Colonic mucosa (tissue), 4 donors: Measurements from ENCODE around the gene MCAT. TPM values are rescaled to one million over a fixed set of nuclear protein-coding genes. Genes with fewer than 3 reads are reported as not detected.

Experiments used
- DNase-seq: peaks from one replicate; pipeline ENCODE4 v3.0.0-alpha.2; 2020
- H3K27ac ChIP-seq: fragments of 200-600 bp; one replicate; pipeline ENCODE4 v1.8.0; 2021
- H3K27me3 ChIP-seq: fragments of 200-600 bp; one replicate; pipeline ENCODE4 v1.8.0; 2021
- H3K36me3 ChIP-seq: fragments of 200-600 bp; one replicate; pipeline ENCODE4 v1.8.0; 2021
- H3K4me1 ChIP-seq: fragments of 200-600 bp; one replicate; pipeline ENCODE4 v1.8.0; 2021; ENCODE audit warnings: mild to moderate bottlenecking
- H3K4me3 ChIP-seq: fragments of 200-600 bp; one replicate; pipeline ENCODE4 v1.8.0; 2021
- H3K9ac ChIP-seq, 2 donors: one replicate each; pipeline ENCODE4 v1.7.0; 2013; ENCODE audit warnings: control low read depth in 2 of 2, low read depth in 2 of 2, low read length in 2 of 2
- H3K9me3 ChIP-seq: fragments of 200-600 bp; one replicate; pipeline ENCODE4 v1.8.0; 2021
- intact Hi-C: fragments of 100-400 bp; cut with DNase I; formaldehyde crosslinking; loops from one replicate; pipeline ENCODE4 v1.14.1; 2022
- total RNA-seq, 2 donors: library from RNA; stranded (reverse); fragmentation: NEBNext Ultra II Directional in 1 of 2; extraction: Animal tissue kit (Norgen Biotek cat#: 25700) in 1 of 2; gene quantifications; one replicate each; pipeline ENCODE4 v1.2.1, GENCODE V29; 2021
- TF ChIP-seq, protein P1 (sequence below): fragments of 200-600 bp; IDR thresholded peaks from one replicate; pipeline ENCODE4 v1.8.0; 2022; ENCODE audit warnings: antibody characterized with exemption, mild to moderate bottlenecking
- donor health status: healthy.
- donor health status: DM: no; HTN: no; CAD: no.
- donor health status: DM: no; HTN: no; CAD: no.

The MCAT gene
- total RNA-seq, 2 donors from 2014 or later: 17.9 to 35.1 TPM

- H3K9me3 ChIP-seq: no peaks in the 10 kb centered on the region
- H3K4me3 ChIP-seq: no peak overlapping the region
- no peaks in the 10 kb centered on the region for H3K36me3 ChIP-seq
- intact Hi-C loops: no loop called here
- H3K27me3 ChIP-seq: no peaks in the 10 kb centered on the region
- H3K4me1 ChIP-seq: no peaks in the 10 kb centered on the region
- H3K27ac ChIP-seq: no peak overlapping the region
- DNase-seq: no peak
- TF ChIP-seq, protein P1, sequence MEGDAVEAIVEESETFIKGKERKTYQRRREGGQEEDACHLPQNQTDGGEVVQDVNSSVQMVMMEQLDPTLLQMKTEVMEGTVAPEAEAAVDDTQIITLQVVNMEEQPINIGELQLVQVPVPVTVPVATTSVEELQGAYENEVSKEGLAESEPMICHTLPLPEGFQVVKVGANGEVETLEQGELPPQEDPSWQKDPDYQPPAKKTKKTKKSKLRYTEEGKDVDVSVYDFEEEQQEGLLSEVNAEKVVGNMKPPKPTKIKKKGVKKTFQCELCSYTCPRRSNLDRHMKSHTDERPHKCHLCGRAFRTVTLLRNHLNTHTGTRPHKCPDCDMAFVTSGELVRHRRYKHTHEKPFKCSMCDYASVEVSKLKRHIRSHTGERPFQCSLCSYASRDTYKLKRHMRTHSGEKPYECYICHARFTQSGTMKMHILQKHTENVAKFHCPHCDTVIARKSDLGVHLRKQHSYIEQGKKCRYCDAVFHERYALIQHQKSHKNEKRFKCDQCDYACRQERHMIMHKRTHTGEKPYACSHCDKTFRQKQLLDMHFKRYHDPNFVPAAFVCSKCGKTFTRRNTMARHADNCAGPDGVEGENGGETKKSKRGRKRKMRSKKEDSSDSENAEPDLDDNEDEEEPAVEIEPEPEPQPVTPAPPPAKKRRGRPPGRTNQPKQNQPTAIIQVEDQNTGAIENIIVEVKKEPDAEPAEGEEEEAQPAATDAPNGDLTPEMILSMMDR: no peak
- H3K9ac ChIP-seq: no peak overlapping the region
Observed at GRCh38 chr22:43167001-43167589, 23.9 kb upstream of the MCAT start.

GRCh38 chr22:43166132-43166930, 23.1 kb upstream of the MCAT start:
- TF ChIP-seq, protein P1: no peak
- Histone ChIP-seq H3K9ac (no peak overlapping the region), H3K27ac (no peak overlapping the region), H3K4me1 (no peaks in the 10 kb centered on the region), H3K27me3 (no peaks in the 10 kb centered on the region), H3K36me3 (no peaks in the 10 kb centered on the region), H3K9me3 (no peaks in the 10 kb centered on the region), H3K4me3 (no peak overlapping the region)
- DNase-seq: no peak
- intact Hi-C loops: no loop called here

DNA sequence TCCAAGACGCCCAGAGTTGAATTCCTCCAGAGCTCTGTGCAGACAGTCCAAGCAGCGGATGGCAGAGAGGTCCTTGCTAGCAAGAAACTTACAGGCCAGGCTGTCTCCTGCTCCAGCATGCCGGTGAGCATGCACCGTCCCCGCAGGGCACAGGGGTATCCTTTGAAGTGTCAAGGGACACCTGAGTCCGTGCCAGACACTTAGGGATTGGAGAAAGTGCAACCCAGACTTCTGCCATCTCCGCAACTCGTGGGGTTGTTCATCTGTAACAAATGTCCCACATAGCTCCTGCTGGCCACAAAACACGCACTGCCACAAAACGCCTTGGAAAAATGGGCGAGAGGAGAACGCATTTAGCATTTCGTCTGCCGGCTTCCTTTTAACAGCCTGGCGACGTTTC, 21.4 kb upstream of the MCAT start:
- H3K27me3 ChIP-seq: no peaks in the 10 kb centered on the region
- intact Hi-C loops: no loop called here
- no peaks in the 10 kb centered on the region for H3K9me3 ChIP-seq
- TF ChIP-seq, protein P1: no peak
- peaks cover under 1% of the 10 kb centered on the region for H3K4me1 ChIP-seq
- H3K9ac ChIP-seq: no peak overlapping the region
- no peak for DNase-seq
- no peaks in the 10 kb centered on the region for H3K36me3 ChIP-seq
- H3K27ac ChIP-seq: no peak overlapping the region
- no peak overlapping the region for H3K4me3 ChIP-seq

- Histone ChIP-seq H3K4me3 (no peak overlapping the region), H3K9ac (peak overlapping the region in 1 of 2 donors; percentile 58), H3K27me3 (no peaks in the 10 kb centered on the region), H3K27ac (no peak overlapping the region), H3K4me1 (peaks cover 11% of the 10 kb centered on the region), H3K36me3 (no peaks in the 10 kb centered on the region), H3K9me3 (no peaks in the 10 kb centered on the region)
- TF ChIP-seq, protein P1: no peak
- intact Hi-C loops: no loop called here
- no peak for DNase-seq
Observed at GRCh38 chr22:43163241-43163795, 20.1 kb upstream of the MCAT start.

DNA sequence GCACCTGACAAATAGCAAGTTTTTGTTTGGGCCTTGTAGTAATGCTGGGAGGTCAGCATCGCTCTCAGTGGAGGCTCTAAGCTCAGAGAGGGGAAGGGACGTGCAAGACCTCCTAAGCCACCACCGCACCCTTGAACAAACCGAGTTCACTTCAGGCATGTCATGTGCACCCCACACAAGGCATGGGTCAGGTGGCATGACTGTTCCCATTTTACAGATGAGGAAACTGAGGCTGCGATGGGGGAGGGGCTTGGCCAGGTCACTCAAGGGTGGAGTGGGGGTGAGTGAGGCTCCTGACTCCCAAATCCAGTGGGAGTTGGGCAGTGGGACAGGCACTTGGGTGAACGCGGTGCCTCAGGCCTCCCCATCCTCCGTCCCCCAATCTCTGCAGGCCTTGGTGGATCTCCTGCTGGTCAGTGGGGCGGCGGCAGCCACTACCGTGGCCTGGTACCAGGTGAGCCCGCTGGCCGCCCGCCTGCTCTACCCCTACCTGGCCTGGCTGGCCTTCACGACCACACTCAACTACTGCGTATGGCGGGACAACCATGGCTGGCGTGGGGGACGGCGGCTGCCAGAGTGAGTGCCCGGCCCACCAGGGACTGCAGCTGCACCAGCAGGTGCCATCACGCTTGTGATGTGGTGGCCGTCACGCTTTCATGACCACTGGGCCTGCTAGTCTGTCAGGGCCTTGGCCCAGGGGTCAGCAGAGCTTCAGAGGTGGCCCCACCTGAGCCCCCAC, 19.4 kb upstream of the MCAT start:
- Histone ChIP-seq H3K27me3 (no peaks in the 10 kb centered on the region), H3K27ac (no peak overlapping the region), H3K4me3 (no peak overlapping the region), H3K9me3 (no peaks in the 10 kb centered on the region), H3K36me3 (no peaks in the 10 kb centered on the region), H3K9ac (no peak overlapping the region), H3K4me1 (peaks cover 11% of the 10 kb centered on the region)
- peak; percentile 22 for DNase-seq
- TF ChIP-seq, protein P1: no peak
- intact Hi-C loops: no loop called here
